Parathyroid adenoma (tissue), 2 donors: ENCODE results near the gene STOML2.
A peak's percentile ranks its signal among the peaks of the same experiment; 100 is the strongest.

Source experiments
- H2AFZ ChIP-seq: fragments of 300-600 bp; sonication (generic); one replicate; pipeline ENCODE4 v1.7.0; 2017; ENCODE audit warnings: antibody characterized with exemption, mild to moderate bottlenecking
- H3K27ac ChIP-seq: fragments of 300-600 bp; sonication (generic); one replicate; pipeline ENCODE4 v1.7.0; 2017
- H3K27me3 ChIP-seq: fragments of 300-600 bp; sonication (generic); one replicate; pipeline ENCODE4 v1.7.0; 2017; ENCODE audit warnings: low read length; ENCODE audit not compliant: control insufficient read depth, insufficient read depth
- H3K36me3 ChIP-seq: fragments of 300-600 bp; sonication (generic); one replicate; pipeline ENCODE4 v1.7.0; 2017; ENCODE audit warnings: low read length; ENCODE audit not compliant: control insufficient read depth, insufficient read depth
- H3K4me1 ChIP-seq: fragments of 300-600 bp; sonication (generic); one replicate; pipeline ENCODE4 v1.7.0; 2017; ENCODE audit warnings: control low read depth
- H3K4me2 ChIP-seq: fragments of 300-600 bp; sonication (generic); one replicate; pipeline ENCODE4 v1.7.0; 2017; ENCODE audit warnings: low read length
- H3K4me3 ChIP-seq: fragments of 300-600 bp; sonication (generic); one replicate; pipeline ENCODE4 v1.7.0; 2017; ENCODE audit warnings: low read depth, low read length
- H3K79me2 ChIP-seq: fragments of 300-600 bp; sonication (generic); one replicate; pipeline ENCODE4 v1.7.0; 2017; ENCODE audit warnings: control low read depth
- H3K9ac ChIP-seq: fragments of 300-600 bp; sonication (generic); one replicate; pipeline ENCODE4 v1.7.0; 2017; ENCODE audit warnings: mild to moderate bottlenecking
- H3K9me3 ChIP-seq: fragments of 300-600 bp; sonication (generic); one replicate; pipeline ENCODE4 v1.7.0; 2017; ENCODE audit warnings: low read length; ENCODE audit not compliant: control insufficient read depth
- TF ChIP-seq, protein P1 (sequence below): fragments of 300-600 bp; sonication (generic); IDR thresholded peaks from one replicate; pipeline ENCODE4 v1.7.0; 2017; ENCODE audit warnings: antibody characterized with exemption, mild to moderate bottlenecking
- donor health status: primary hyperparathyroidism.

STOML2 gene

DNA sequence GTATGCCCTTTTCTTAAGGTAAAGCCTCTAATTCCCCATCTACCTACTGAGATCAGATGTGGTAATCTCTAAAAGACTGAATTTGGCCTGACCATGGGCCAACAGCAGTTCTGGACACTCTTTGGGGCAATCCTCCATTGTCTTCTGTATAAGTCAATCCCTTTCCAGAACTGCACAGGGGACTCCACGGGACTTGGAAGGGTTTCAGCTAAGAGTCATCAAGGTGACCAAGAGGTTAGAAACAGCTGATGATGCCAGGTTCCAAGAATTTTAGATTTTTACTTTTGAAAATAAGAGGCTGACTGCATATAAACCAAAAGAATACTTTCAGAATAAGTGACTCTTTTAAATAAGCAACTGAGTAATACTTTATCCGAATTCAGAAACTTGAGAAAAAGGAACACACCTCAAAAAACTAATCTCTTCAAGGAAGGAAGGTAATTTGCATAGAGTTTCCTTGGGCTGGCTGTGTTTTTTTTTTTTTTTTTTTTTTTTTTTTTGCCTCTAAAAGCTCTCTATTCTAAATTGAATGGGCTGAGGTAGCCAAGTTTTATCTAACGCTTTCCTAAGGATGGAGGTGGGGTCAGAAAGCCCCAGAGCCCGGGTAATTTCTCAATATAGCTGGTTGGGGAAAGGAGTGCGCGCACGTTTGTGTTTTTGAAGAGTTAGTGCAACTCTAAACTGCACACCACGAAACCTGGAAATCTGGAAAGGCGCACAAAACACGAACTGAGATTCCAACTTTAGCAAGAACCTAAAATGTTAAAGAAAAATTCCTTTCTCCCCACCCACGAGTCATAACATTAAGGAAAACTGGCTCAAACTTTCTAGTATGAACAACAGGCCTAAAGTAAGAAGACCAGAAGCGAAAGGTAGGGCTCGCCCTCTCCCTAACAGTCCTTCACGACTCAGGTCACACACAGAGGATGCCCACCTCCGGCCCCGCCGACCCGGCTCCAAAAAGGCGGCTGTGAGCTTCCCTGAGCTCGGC lies 31.8 kb downstream of the STOML2 start:
- Histone ChIP-seq H3K36me3 (no peaks in the 10 kb centered on the region), H3K4me2 (peak overlapping the region; percentile 69), H3K27ac (peak overlapping the region; percentile 96), H3K9me3 (no peaks in the 10 kb centered on the region), H3K4me1 (peaks cover 15% of the 10 kb centered on the region), H2AFZ (peak overlapping the region; percentile 68), H3K9ac (peak overlapping the region; percentile 98), H3K79me2 (peaks cover 42% of the 10 kb centered on the region), H3K27me3 (no peaks in the 10 kb centered on the region), H3K4me3 (peak overlapping the region; percentile 97)
- TF ChIP-seq, protein P1, sequence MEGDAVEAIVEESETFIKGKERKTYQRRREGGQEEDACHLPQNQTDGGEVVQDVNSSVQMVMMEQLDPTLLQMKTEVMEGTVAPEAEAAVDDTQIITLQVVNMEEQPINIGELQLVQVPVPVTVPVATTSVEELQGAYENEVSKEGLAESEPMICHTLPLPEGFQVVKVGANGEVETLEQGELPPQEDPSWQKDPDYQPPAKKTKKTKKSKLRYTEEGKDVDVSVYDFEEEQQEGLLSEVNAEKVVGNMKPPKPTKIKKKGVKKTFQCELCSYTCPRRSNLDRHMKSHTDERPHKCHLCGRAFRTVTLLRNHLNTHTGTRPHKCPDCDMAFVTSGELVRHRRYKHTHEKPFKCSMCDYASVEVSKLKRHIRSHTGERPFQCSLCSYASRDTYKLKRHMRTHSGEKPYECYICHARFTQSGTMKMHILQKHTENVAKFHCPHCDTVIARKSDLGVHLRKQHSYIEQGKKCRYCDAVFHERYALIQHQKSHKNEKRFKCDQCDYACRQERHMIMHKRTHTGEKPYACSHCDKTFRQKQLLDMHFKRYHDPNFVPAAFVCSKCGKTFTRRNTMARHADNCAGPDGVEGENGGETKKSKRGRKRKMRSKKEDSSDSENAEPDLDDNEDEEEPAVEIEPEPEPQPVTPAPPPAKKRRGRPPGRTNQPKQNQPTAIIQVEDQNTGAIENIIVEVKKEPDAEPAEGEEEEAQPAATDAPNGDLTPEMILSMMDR = no peak

DNA sequence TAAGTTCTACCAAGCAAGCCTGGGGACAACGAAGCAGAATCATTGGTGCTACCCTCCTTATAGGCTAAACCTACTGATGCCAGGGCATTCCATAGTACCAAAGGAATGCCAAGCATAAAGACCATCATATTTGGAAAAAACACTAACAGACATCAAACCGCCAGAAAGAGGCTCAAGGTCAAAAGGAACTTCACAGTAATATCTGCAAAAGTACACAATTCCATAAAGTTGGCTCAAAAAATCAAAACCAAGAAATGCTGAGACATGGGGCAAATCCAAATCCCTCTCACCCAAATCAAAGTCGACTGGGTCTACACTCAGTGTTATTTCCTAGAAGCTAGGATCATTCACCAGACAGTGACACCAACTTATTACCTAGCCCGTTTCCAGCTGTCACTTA lies 33.9 kb downstream of the STOML2 start:
- Histone ChIP-seq H3K79me2 (peaks cover 42% of the 10 kb centered on the region), H3K36me3 (no peaks in the 10 kb centered on the region), H2AFZ (no peak overlapping the region), H3K9me3 (no peaks in the 10 kb centered on the region), H3K9ac (no peak overlapping the region), H3K4me1 (peaks cover 15% of the 10 kb centered on the region), H3K27me3 (no peaks in the 10 kb centered on the region), H3K4me2 (peak overlapping the region; percentile 33), H3K4me3 (no peak overlapping the region), H3K27ac (no peak overlapping the region)
- TF ChIP-seq, protein P1 = no peak

GRCh38 chr9:35067056-35067455 lies 35.9 kb downstream of the STOML2 start:
- no peaks in the 10 kb centered on the region for H3K27me3 ChIP-seq
- no peak overlapping the region for H3K4me3 ChIP-seq
- H3K27ac ChIP-seq = no peak overlapping the region
- H3K9me3 ChIP-seq = no peaks in the 10 kb centered on the region
- no peak overlapping the region for H3K9ac ChIP-seq
- no peaks in the 10 kb centered on the region for H3K36me3 ChIP-seq
- peaks cover 15% of the 10 kb centered on the region for H3K4me1 ChIP-seq
- TF ChIP-seq, protein P1 = no peak
- no peak overlapping the region for H2AFZ ChIP-seq
- H3K79me2 ChIP-seq = peaks cover 42% of the 10 kb centered on the region
- H3K4me2 ChIP-seq = no peak overlapping the region

- Histone ChIP-seq H2AFZ (no peak overlapping the region), H3K79me2 (no peaks in the 10 kb centered on the region), H3K36me3 (no peaks in the 10 kb centered on the region), H3K9ac (no peak overlapping the region), H3K27ac (no peak overlapping the region), H3K27me3 (no peaks in the 10 kb centered on the region), H3K4me3 (no peak overlapping the region), H3K9me3 (no peaks in the 10 kb centered on the region), H3K4me2 (no peak overlapping the region), H3K4me1 (no peaks in the 10 kb centered on the region)
- TF ChIP-seq, protein P1 = no peak
Measured at GRCh38 chr9:35060548-35061207, 42.3 kb downstream of the STOML2 start.
